ENCODE results near the gene GRM5.

- no peak for TF ChIP-seq TAF1 (IDR thresholded peaks at IDR 0.05; ENCODE audit: low read depth, low read length)
- TF ChIP-seq POLR2A (IDR thresholded peaks at IDR 0.05; ENCODE audit: low read depth, low read length) = no peak
- no peak for TF ChIP-seq POLR2AphosphoS5 (IDR thresholded peaks at IDR 0.05; ENCODE audit: low read depth, low read length)
- no peak for TF ChIP-seq SPI1 (IDR thresholded peaks at IDR 0.05; ENCODE audit: low read depth, low read length)
- TF ChIP-seq PAX5 (IDR thresholded peaks at IDR 0.05; ENCODE audit: insufficient read depth, low read length, severe bottlenecking) = no peak
- TF ChIP-seq POU2F2 (IDR thresholded peaks at IDR 0.05; ENCODE audit: low read depth, low read length) = no peak
These were observed 716 bp downstream of the GRM5 start for GRCh38 chr11:89065066-89065465.
